H9 (cell line): ENCODE results near the gene CEP63. TPM values are rescaled to one million over a fixed set of nuclear protein-coding genes. Genes with fewer than 3 reads are reported as not detected.

Experiments
- DNase-seq: peaks from one replicate; pipeline ENCODE4 v3.0.0-alpha.2; 2017
- H2AFZ ChIP-seq: one replicate; pipeline ENCODE4 v1.6.1; 2013; ENCODE audit warnings: mild to moderate bottlenecking, low read length, control low read depth, moderate library complexity
- H2AK5ac ChIP-seq: 2 replicates; pipeline ENCODE4 v1.6.1; 2013; ENCODE audit warnings: low read length, control low read depth, mixed read lengths; ENCODE audit not compliant: insufficient read length
- H2BK120ac ChIP-seq: one replicate; pipeline ENCODE4 v1.6.1; 2013; ENCODE audit warnings: low read depth, mild to moderate bottlenecking, low read length, control low read depth, inconsistent platforms; ENCODE audit not compliant: poor library complexity, severe bottlenecking
- H2BK12ac ChIP-seq: 2 replicates; pipeline ENCODE4 v1.6.1; 2013; ENCODE audit warnings: low read length, control low read depth, mixed read lengths, low read depth; ENCODE audit not compliant: insufficient read length
- H2BK15ac ChIP-seq: 2 replicates; pipeline ENCODE4 v1.6.1; 2013; ENCODE audit warnings: low read depth, low read length, control low read depth
- H2BK20ac ChIP-seq: one replicate; pipeline ENCODE4 v1.6.1; 2013; ENCODE audit warnings: low read depth, mild to moderate bottlenecking, low read length, control low read depth, inconsistent platforms; ENCODE audit not compliant: poor library complexity, severe bottlenecking
- H2BK5ac ChIP-seq: 2 replicates; pipeline ENCODE4 v1.6.1; 2013; ENCODE audit warnings: low read length, control low read depth, mixed read lengths; ENCODE audit not compliant: insufficient read length
- H3K14ac ChIP-seq: 2 replicates; pipeline ENCODE4 v1.6.1; 2013; ENCODE audit warnings: low read length, control low read depth; ENCODE audit not compliant: insufficient read depth
- H3K18ac ChIP-seq: 2 replicates; pipeline ENCODE4 v1.6.1; 2013; ENCODE audit warnings: low read depth, mild to moderate bottlenecking, mixed read lengths, low read length, control low read depth; ENCODE audit not compliant: insufficient read length
- H3K23ac ChIP-seq: 2 replicates; pipeline ENCODE4 v1.6.1; 2013; ENCODE audit warnings: low read length, control low read depth, mixed read lengths, low read depth; ENCODE audit not compliant: insufficient read length
- H3K23me2 ChIP-seq: 2 replicates; pipeline ENCODE4 v1.6.1; 2013; ENCODE audit warnings: low read depth, mild to moderate bottlenecking, mixed read lengths, low read length, control low read depth; ENCODE audit not compliant: insufficient read length, poor library complexity, severe bottlenecking
- H3K27ac ChIP-seq: 2 replicates; pipeline ENCODE4 v1.5.1; 2013; ENCODE audit warnings: low read length, control low read depth, mixed read lengths, low read depth; ENCODE audit not compliant: insufficient read length
- H3K27me3 ChIP-seq: 2 replicates; pipeline ENCODE4 v1.6.1; 2013; ENCODE audit warnings: low read length, control low read depth, inconsistent platforms; ENCODE audit not compliant: insufficient read depth
- H3K4ac ChIP-seq: 2 replicates; pipeline ENCODE4 v1.6.1; 2013; ENCODE audit warnings: low read depth, mild to moderate bottlenecking, control low read depth, inconsistent platforms, low read length, moderate library complexity
- H3K4me1 ChIP-seq: 2 replicates; pipeline ENCODE4 v1.6.1; 2013; ENCODE audit warnings: low read length, control low read depth, inconsistent platforms; ENCODE audit not compliant: insufficient read depth
- H3K4me2 ChIP-seq: 2 replicates; pipeline ENCODE4 v1.6.1; 2013; ENCODE audit warnings: low read length, control low read depth, mixed read lengths; ENCODE audit not compliant: insufficient read length, insufficient read depth
- H3K56ac ChIP-seq: 2 replicates; pipeline ENCODE4 v1.6.1; 2013; ENCODE audit warnings: low read depth, mild to moderate bottlenecking, mixed read lengths, low read length, control low read depth; ENCODE audit not compliant: insufficient read length
- H3K79me1 ChIP-seq: 2 replicates; pipeline ENCODE4 v1.6.1; 2013; ENCODE audit warnings: low read depth, mild to moderate bottlenecking, moderate library complexity, low read length, control low read depth, inconsistent platforms; ENCODE audit not compliant: insufficient read depth, poor library complexity, severe bottlenecking
- H3K79me2 ChIP-seq: 2 replicates; pipeline ENCODE4 v1.6.1; 2013; ENCODE audit warnings: low read length, control low read depth, inconsistent platforms; ENCODE audit not compliant: insufficient read depth
- H3K9ac ChIP-seq: 2 replicates; pipeline ENCODE4 v1.6.1; 2013; ENCODE audit warnings: low read length, control low read depth, mixed read lengths; ENCODE audit not compliant: insufficient read length; ENCODE audit errors: extremely low read depth
- H3K9me3 ChIP-seq: one replicate; pipeline ENCODE4 v1.6.1; 2013; ENCODE audit warnings: low read depth, low read length, inconsistent platforms; ENCODE audit not compliant: control insufficient read depth
- H3T11ph ChIP-seq: one replicate; pipeline ENCODE4 v1.6.1; 2013; ENCODE audit warnings: mild to moderate bottlenecking, low read length, control low read depth, inconsistent platforms
- H4K20me1 ChIP-seq: one replicate; pipeline ENCODE4 v1.6.1; 2013; ENCODE audit not compliant: control insufficient read depth, insufficient read length, insufficient read depth
- H4K5ac ChIP-seq: 2 replicates; pipeline ENCODE4 v1.6.1; 2013; ENCODE audit warnings: low read depth, mild to moderate bottlenecking, mixed read lengths, low read length, control low read depth; ENCODE audit not compliant: insufficient read length
- H4K8ac ChIP-seq: replicated peaks from 2 replicates; pipeline ENCODE4 v1.6.1; 2013; ENCODE audit warnings: low read length, control low read depth, mixed read lengths, low read depth; ENCODE audit not compliant: insufficient read length
- H4K91ac ChIP-seq: 2 replicates; pipeline ENCODE4 v1.6.1; 2013; ENCODE audit warnings: low read depth, mild to moderate bottlenecking, moderate library complexity, mixed read lengths, low read length, control low read depth; ENCODE audit not compliant: insufficient read length
- H3K27ac Mint-ChIP-seq, 3 experiments: 2 replicates in 2 of 3; 3 replicates in 1 of 3; pipeline ENCODE4 v1.8.0; 2020 to 2021; ENCODE audit warnings: mixed read lengths in 3 of 3, mild to moderate bottlenecking in 1 of 3, moderate library complexity in 1 of 3
- H3K27me3 Mint-ChIP-seq: 2 replicates; pipeline ENCODE4 v1.8.0; 2021; ENCODE audit warnings: low read depth, mild to moderate bottlenecking, moderate library complexity, mixed read lengths
- H3K36me3 Mint-ChIP-seq, 3 experiments: 2 replicates in 2 of 3; 3 replicates in 1 of 3; pipeline ENCODE4 v1.8.0; 2020 to 2021; ENCODE audit warnings: low read depth in 3 of 3, mixed read lengths in 3 of 3; ENCODE audit not compliant: insufficient read depth in 1 of 3
- H3K4me1 Mint-ChIP-seq, 2 experiments: 2 replicates each; pipeline ENCODE4 v1.8.0; 2020; ENCODE audit warnings: mixed read lengths in 2 of 2
- H3K4me3 Mint-ChIP-seq, 2 experiments: 2 replicates in 1 of 2; 3 replicates in 1 of 2; pipeline ENCODE4 v1.8.0; 2020 to 2021; ENCODE audit warnings: mild to moderate bottlenecking in 2 of 2, mixed read lengths in 2 of 2, moderate library complexity in 1 of 2
- H3K9me3 Mint-ChIP-seq, 2 experiments: 2 replicates in 1 of 2; 3 replicates in 1 of 2; pipeline ENCODE4 v1.8.0; 2020; ENCODE audit warnings: mild to moderate bottlenecking in 2 of 2, mixed read lengths in 2 of 2, moderate library complexity in 1 of 2
- WGBS: extraction: QIAGEN DNeasy Blood & Tissue Kit; methylation state at CpG from one replicate; pipeline ENCODE4 v1.1.7; 2013; ENCODE audit warnings: missing lambda C conversion rate, low lambda C conversion rate, mixed read lengths; ENCODE audit not compliant: insufficient read length; ENCODE audit errors: extremely low coverage; 5-methylcytosine and 5-hydroxymethylcytosine counted together
- total RNA-seq: library from RNA; stranded (reverse); gene quantifications from 2 replicates; pipeline ENCODE4 v1.2.1, GENCODE V29; 2021
- TF ChIP-seq, protein P1 (sequence below): fragments of 200-600 bp; sonication (generic); conservative IDR thresholded peaks from 3 replicates; pipeline ENCODE4 v1.8.0; 2021; ENCODE audit warnings: antibody characterized with exemption, mild to moderate bottlenecking

CEP63 gene
- total RNA-seq, 1 experiment from 2014 or later = 16.2 TPM

GRCh38 chr3:134542287-134542958 lies 56.6 kb downstream of the CEP63 start:
- Histone ChIP-seq H2BK15ac (no peak overlapping the region), H3K23ac (no peak overlapping the region), H3K9ac (no peak overlapping the region), H2AFZ (no peak overlapping the region), H3K4me1 (no peaks in the 10 kb centered on the region), H3K79me2 (no peaks in the 10 kb centered on the region), H2BK5ac (no peak overlapping the region), H3K27ac (no peak overlapping the region), H3K4ac (no peak overlapping the region), H4K20me1 (no peaks in the 10 kb centered on the region), H4K8ac (no peak overlapping the region), H3K4me2 (no peak overlapping the region), H3K79me1 (no peaks in the 10 kb centered on the region), H2AK5ac (no peak overlapping the region), H3K56ac (no peak overlapping the region), H3K9me3 (no peaks in the 10 kb centered on the region), H2BK120ac (no peak overlapping the region), H2BK20ac (no peak overlapping the region), H4K5ac (no peak overlapping the region), H3K14ac (no peak overlapping the region), H4K91ac (no peak overlapping the region), H3K18ac (no peak overlapping the region), H3K27me3 (no peaks in the 10 kb centered on the region), H3T11ph (no peak overlapping the region), H2BK12ac (no peak overlapping the region), H3K23me2 (no peaks in the 10 kb centered on the region)
- Mint-ChIP-seq H3K27ac (no peak overlapping the region), H3K4me3 (no peak overlapping the region), H3K4me1 (no peaks in the 10 kb centered on the region), H3K36me3 (peaks cover 0 to 10% (median 8%) of the 10 kb centered on the region in 3 experiments; a peak in 4 of 7 replicates), H3K27me3 (no peaks in the 10 kb centered on the region), H3K9me3 (no peaks in the 10 kb centered on the region)
- TF ChIP-seq, protein P1, sequence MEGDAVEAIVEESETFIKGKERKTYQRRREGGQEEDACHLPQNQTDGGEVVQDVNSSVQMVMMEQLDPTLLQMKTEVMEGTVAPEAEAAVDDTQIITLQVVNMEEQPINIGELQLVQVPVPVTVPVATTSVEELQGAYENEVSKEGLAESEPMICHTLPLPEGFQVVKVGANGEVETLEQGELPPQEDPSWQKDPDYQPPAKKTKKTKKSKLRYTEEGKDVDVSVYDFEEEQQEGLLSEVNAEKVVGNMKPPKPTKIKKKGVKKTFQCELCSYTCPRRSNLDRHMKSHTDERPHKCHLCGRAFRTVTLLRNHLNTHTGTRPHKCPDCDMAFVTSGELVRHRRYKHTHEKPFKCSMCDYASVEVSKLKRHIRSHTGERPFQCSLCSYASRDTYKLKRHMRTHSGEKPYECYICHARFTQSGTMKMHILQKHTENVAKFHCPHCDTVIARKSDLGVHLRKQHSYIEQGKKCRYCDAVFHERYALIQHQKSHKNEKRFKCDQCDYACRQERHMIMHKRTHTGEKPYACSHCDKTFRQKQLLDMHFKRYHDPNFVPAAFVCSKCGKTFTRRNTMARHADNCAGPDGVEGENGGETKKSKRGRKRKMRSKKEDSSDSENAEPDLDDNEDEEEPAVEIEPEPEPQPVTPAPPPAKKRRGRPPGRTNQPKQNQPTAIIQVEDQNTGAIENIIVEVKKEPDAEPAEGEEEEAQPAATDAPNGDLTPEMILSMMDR = no peak
- DNase-seq = no peak
- no CpG with 5 or more reads among the region's 3 CpGs for WGBS
